Measurements from ENCODE around the gene MYH11. TPM values are rescaled to one million over a fixed set of nuclear protein-coding genes. Genes with fewer than 3 reads are reported as not detected.

MYH11 gene
- polyA plus RNA-seq, 3 donors, result 0.06 TPM; not detected in 2

GRCh38 chr16:15897121-15897780, 40.4 kb upstream of the MYH11 start:
- H3K27me3 ChIP-seq (ENCODE audit: control insufficient read depth in 2 of 2, insufficient read depth in 2 of 2, low read length in 2 of 2), result no peaks in the 10 kb centered on the region
- peak overlapping the region in 1 of 3 experiments; percentile 32 for H3K4me3 ChIP-seq (replicated peaks in 1 of 3; ENCODE audit: low read depth in 2 of 3, low read length in 3 of 3)
- H3K9ac ChIP-seq (ENCODE audit: insufficient read depth, low read length, poor library complexity, severe bottlenecking), result no peak overlapping the region
- H3K4me2 ChIP-seq (replicated peaks; ENCODE audit: extremely low read depth, low read length, poor library complexity, severe bottlenecking), result peak overlapping the region; percentile 55
- 74% methylated on average over 4 of the region's 8 CpGs for WGBS (ENCODE audit: insufficient coverage)
- Mint-ChIP-seq H3K4me1 (peaks cover 22% of the 10 kb centered on the region), H3K27me3 (ENCODE audit: low read depth in 3 of 3) (peaks cover 0 to 2% (median 0%) of the 10 kb centered on the region in 3 donors), H3K27ac (no peak overlapping the region), H3K9me3 (no peaks in the 10 kb centered on the region), H3K4me3 (peak overlapping the region; percentile 64 to 70), H3K36me3 (no peaks in the 10 kb centered on the region)
- intact Hi-C loops (cut with micrococcal nuclease), result no loop called here
- TF ChIP-seq, protein P1, sequence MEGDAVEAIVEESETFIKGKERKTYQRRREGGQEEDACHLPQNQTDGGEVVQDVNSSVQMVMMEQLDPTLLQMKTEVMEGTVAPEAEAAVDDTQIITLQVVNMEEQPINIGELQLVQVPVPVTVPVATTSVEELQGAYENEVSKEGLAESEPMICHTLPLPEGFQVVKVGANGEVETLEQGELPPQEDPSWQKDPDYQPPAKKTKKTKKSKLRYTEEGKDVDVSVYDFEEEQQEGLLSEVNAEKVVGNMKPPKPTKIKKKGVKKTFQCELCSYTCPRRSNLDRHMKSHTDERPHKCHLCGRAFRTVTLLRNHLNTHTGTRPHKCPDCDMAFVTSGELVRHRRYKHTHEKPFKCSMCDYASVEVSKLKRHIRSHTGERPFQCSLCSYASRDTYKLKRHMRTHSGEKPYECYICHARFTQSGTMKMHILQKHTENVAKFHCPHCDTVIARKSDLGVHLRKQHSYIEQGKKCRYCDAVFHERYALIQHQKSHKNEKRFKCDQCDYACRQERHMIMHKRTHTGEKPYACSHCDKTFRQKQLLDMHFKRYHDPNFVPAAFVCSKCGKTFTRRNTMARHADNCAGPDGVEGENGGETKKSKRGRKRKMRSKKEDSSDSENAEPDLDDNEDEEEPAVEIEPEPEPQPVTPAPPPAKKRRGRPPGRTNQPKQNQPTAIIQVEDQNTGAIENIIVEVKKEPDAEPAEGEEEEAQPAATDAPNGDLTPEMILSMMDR (IDR thresholded peaks at IDR 0.05), result no peak
- H3K9me3 ChIP-seq (replicated peaks in 1 of 2; ENCODE audit: control insufficient read depth in 1 of 2, insufficient read depth in 1 of 2, low read length in 2 of 2), result no peaks in the 10 kb centered on the region
- H3K79me2 ChIP-seq (ENCODE audit: insufficient read depth, low read length), result no peaks in the 10 kb centered on the region
- peaks cover 12 to 14% of the 10 kb centered on the region in 2 donors for H3K4me1 ChIP-seq (ENCODE audit: control insufficient read depth in 1 of 2, insufficient read depth in 2 of 2, low read length in 2 of 2)
- H2AFZ ChIP-seq (ENCODE audit: insufficient read depth, low read depth, low read length, poor library complexity, severe bottlenecking), result no peak overlapping the region
- peak overlapping the region in 1 of 2 donors; percentile 34 for H3K27ac ChIP-seq (ENCODE audit: low read depth in 1 of 2, low read length in 2 of 2)
- DNase-seq, result no peak
- no peaks in the 10 kb centered on the region for H3K36me3 ChIP-seq (replicated peaks in 1 of 2; ENCODE audit: control insufficient read depth in 1 of 2, insufficient read depth in 2 of 2, low read length in 2 of 2)
- H4K20me1 ChIP-seq (ENCODE audit: insufficient read depth, low read length), result no peaks in the 10 kb centered on the region

DNA sequence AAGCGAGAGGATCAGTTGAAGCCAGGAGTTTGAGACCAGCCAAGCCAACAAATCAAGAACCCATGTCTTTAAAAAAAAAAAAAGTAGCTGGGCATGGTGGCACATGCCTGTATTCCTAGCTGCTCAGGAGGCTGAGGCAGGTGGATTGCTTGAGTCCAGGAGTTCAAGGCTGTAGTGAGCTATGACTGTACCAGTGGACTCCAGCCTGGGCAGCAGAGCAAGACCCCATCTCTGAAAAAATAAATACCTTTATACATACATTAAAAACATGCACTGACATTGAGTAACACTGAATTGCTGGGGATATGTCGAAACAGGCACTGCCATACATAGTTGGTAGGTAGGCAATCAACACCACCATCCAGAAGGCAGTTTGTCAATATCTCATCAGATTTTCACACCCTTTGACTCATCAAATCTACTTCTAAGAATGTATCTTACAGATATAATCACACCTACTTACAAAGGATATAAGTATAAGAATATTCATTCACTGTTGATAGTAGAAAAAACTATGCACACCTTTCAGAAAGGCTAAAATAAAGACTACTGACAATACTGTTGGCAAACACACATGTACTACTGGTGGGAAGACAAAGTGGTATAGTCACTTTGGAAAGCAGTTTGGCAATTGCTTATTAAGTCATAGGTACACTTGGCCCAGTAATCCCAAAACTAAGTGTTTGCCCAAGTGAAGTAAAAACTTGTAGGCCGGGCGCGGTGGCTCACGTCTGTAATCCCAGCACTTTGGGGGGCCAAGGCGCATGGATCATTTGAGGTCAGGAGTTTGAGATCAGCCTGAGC, 37.9 kb upstream of the MYH11 start:
- Histone ChIP-seq H3K36me3 (replicated peaks in 1 of 2; ENCODE audit: control insufficient read depth in 1 of 2, insufficient read depth in 2 of 2, low read length in 2 of 2) (no peaks in the 10 kb centered on the region), H3K4me2 (replicated peaks; ENCODE audit: extremely low read depth, low read length, poor library complexity, severe bottlenecking) (no peak overlapping the region), H4K20me1 (ENCODE audit: insufficient read depth, low read length) (no peaks in the 10 kb centered on the region), H2AFZ (ENCODE audit: insufficient read depth, low read depth, low read length, poor library complexity, severe bottlenecking) (no peak overlapping the region), H3K9ac (ENCODE audit: insufficient read depth, low read length, poor library complexity, severe bottlenecking) (no peak overlapping the region), H3K27ac (ENCODE audit: low read depth in 1 of 2, low read length in 2 of 2) (no peak overlapping the region), H3K27me3 (ENCODE audit: control insufficient read depth in 2 of 2, insufficient read depth in 2 of 2, low read length in 2 of 2) (no peaks in the 10 kb centered on the region), H3K4me3 (replicated peaks in 1 of 3; ENCODE audit: low read depth in 2 of 3, low read length in 3 of 3) (no peak overlapping the region), H3K79me2 (ENCODE audit: insufficient read depth, low read length) (no peaks in the 10 kb centered on the region), H3K4me1 (ENCODE audit: control insufficient read depth in 1 of 2, insufficient read depth in 2 of 2, low read length in 2 of 2) (peaks cover 12 to 14% of the 10 kb centered on the region in 2 donors), H3K9me3 (replicated peaks in 1 of 2; ENCODE audit: control insufficient read depth in 1 of 2, insufficient read depth in 1 of 2, low read length in 2 of 2) (no peaks in the 10 kb centered on the region)
- no peak for DNase-seq
- 91% methylated on average over 5 of the region's 7 CpGs for WGBS (ENCODE audit: insufficient coverage)
- peaks cover 23% of the 10 kb centered on the region for H3K4me1 Mint-ChIP-seq
- TF ChIP-seq, protein P1 (IDR thresholded peaks at IDR 0.05), result no peak
- H3K9me3 Mint-ChIP-seq, result peaks cover 0 to 3% (median 0%) of the 10 kb centered on the region in 7 donors
- peaks cover 0 to 4% (median 0%) of the 10 kb centered on the region in 3 donors for H3K27me3 Mint-ChIP-seq (ENCODE audit: low read depth in 3 of 3)
- no peak overlapping the region for H3K27ac Mint-ChIP-seq
- H3K4me3 Mint-ChIP-seq, result no peak overlapping the region
- intact Hi-C loops (cut with micrococcal nuclease), result no loop called here
- no peaks in the 10 kb centered on the region for H3K36me3 Mint-ChIP-seq
